HEK293 (cell line): ENCODE results near the gene NOC2L.
A peak's percentile ranks its signal among the peaks of the same experiment; 100 is the strongest.

Experiments
- CTCF ChIA-PET: fragments of 350-600 bp; formaldehyde crosslinking; extraction: SDS; loops from one replicate; lab custom pipeline; 2021; ENCODE audit warnings: antibody characterized with exemption; lab: Yijun Ruan, JAX
- POLR2A ChIA-PET: fragments of 300-600 bp; formaldehyde crosslinking; extraction: SDS; loops from one replicate; lab custom pipeline; 2020; ENCODE audit warnings: antibody characterized with exemption, inconsistent platforms; lab: Yijun Ruan, JAX
- H3K27ac ChIP-seq: fragments of 200-500 bp; sonication (Bioruptor generic); 2 replicates; pipeline ENCODE4 v1.5.1; 2014; ENCODE audit warnings: low read depth, low read length, control low read depth, inconsistent platforms; ENCODE audit errors: extremely low read depth
- H3K36me3 ChIP-seq, 2 experiments: fragments of 200-500 bp in 1 of 2; sonication (Bioruptor generic) in 1 of 2; 1 replicate in 1 of 2; 2 replicates in 1 of 2; pipeline ENCODE4 v1.5.1; 2014 to 2017; ENCODE audit warnings: inconsistent platforms in 2 of 2, low read length in 2 of 2; ENCODE audit not compliant: control insufficient read depth in 2 of 2, insufficient read depth in 1 of 2
- H3K4me1 ChIP-seq: fragments of 200-500 bp; sonication (Bioruptor generic); 2 replicates; pipeline ENCODE4 v1.5.1; 2014; ENCODE audit warnings: mild to moderate bottlenecking, low read length, inconsistent platforms; ENCODE audit not compliant: control insufficient read depth, insufficient read depth
- H3K4me3 ChIP-seq: 2 replicates; pipeline ENCODE4 v1.5.1; 2011; ENCODE audit warnings: low read depth, mild to moderate bottlenecking, control low read depth, low read length, moderate library complexity
- H3K9me3 ChIP-seq: fragments of 200-500 bp; sonication (Bioruptor generic); 2 replicates; pipeline ENCODE4 v1.5.1; 2014; ENCODE audit warnings: low read depth, low read length, inconsistent platforms; ENCODE audit not compliant: control insufficient read depth, insufficient read depth
- BCL11A ChIP-seq: fragments of 450-650 bp; formaldehyde crosslinking; IDR thresholded peaks from 2 replicates; pipeline ENCODE4 v1.5.1; 2016; ENCODE audit warnings: low read depth, missing biosample characterization, missing genetic modification characterization
- BCL6B ChIP-seq: fragments of 450-650 bp; formaldehyde crosslinking; IDR thresholded peaks from 2 replicates; pipeline ENCODE4 v1.5.1; 2017; ENCODE audit warnings: missing biosample characterization, missing genetic modification characterization
- GFI1B ChIP-seq: fragments of 450-650 bp; formaldehyde crosslinking; IDR thresholded peaks from 2 replicates; pipeline ENCODE4 v1.5.1; 2016; ENCODE audit warnings: missing biosample characterization, missing genetic modification characterization
- GLI4 ChIP-seq: fragments of 450-650 bp; formaldehyde crosslinking; IDR thresholded peaks from 2 replicates; pipeline ENCODE4 v1.5.1; 2016; ENCODE audit warnings: missing biosample characterization, missing genetic modification characterization
- HOXA7 ChIP-seq: sonication (generic); formaldehyde crosslinking; IDR thresholded peaks from 2 replicates; pipeline ENCODE4 v1.8.1; 2022; ENCODE audit warnings: missing genetic modification reagents, borderline replicate concordance
- KLF7 ChIP-seq: fragments of 450-650 bp; formaldehyde crosslinking; IDR thresholded peaks from 2 replicates; pipeline ENCODE4 v1.5.1; 2016; ENCODE audit warnings: missing biosample characterization, missing genetic modification characterization, borderline replicate concordance
- MEIS1 ChIP-seq: sonication (generic); formaldehyde crosslinking; IDR thresholded peaks from 2 replicates; pipeline ENCODE4 v1.8.1; 2022; ENCODE audit warnings: missing genetic modification reagents, mild to moderate bottlenecking, borderline replicate concordance
- TCF7L2 ChIP-seq: IDR thresholded peaks from 2 replicates; pipeline ENCODE4 v1.6.1; 2011; ENCODE audit warnings: low read depth, mild to moderate bottlenecking, inconsistent platforms, low read length, moderate library complexity, borderline replicate concordance
- ZBTB20 ChIP-seq: fragments of 450-650 bp; formaldehyde crosslinking; IDR thresholded peaks from 2 replicates; pipeline ENCODE4 v1.5.1; 2016; ENCODE audit warnings: missing biosample characterization, missing genetic modification characterization
- ZEB2 ChIP-seq: fragments of 450-650 bp; formaldehyde crosslinking; IDR thresholded peaks from 2 replicates; pipeline ENCODE4 v1.5.1; 2016; ENCODE audit warnings: missing biosample characterization, missing genetic modification characterization
- ZFP37 ChIP-seq: fragments of 450-650 bp; formaldehyde crosslinking; IDR thresholded peaks from 2 replicates; pipeline ENCODE4 v1.5.1; 2016; ENCODE audit warnings: missing biosample characterization, missing genetic modification characterization
- ZNF2 ChIP-seq: fragments of 450-650 bp; formaldehyde crosslinking; IDR thresholded peaks from 2 replicates; pipeline ENCODE4 v1.5.1; 2016; ENCODE audit warnings: missing biosample characterization, missing genetic modification characterization
- ZNF24 ChIP-seq: fragments of 450-650 bp; formaldehyde crosslinking; IDR thresholded peaks from 2 replicates; pipeline ENCODE4 v1.5.1; 2016; ENCODE audit warnings: missing biosample characterization, missing genetic modification characterization
- ZNF354C ChIP-seq: fragments of 450-650 bp; formaldehyde crosslinking; IDR thresholded peaks from 2 replicates; pipeline ENCODE4 v1.5.1; 2016; ENCODE audit warnings: missing biosample characterization, missing genetic modification characterization, low read depth, borderline replicate concordance
- ZNF426 ChIP-seq: fragments of 450-650 bp; formaldehyde crosslinking; IDR thresholded peaks from 2 replicates; pipeline ENCODE4 v1.5.1; 2017; ENCODE audit warnings: missing biosample characterization, missing genetic modification characterization, mild to moderate bottlenecking, inconsistent platforms, moderate library complexity
- ZNF488 ChIP-seq: fragments of 450-650 bp; formaldehyde crosslinking; IDR thresholded peaks from 2 replicates; pipeline ENCODE4 v1.5.1; 2016; ENCODE audit warnings: missing biosample characterization, missing genetic modification characterization
- ZNF521 ChIP-seq: fragments of 450-650 bp; formaldehyde crosslinking; IDR thresholded peaks from 2 replicates; pipeline ENCODE4 v1.5.1; 2017; ENCODE audit warnings: missing biosample characterization, mild to moderate bottlenecking, missing genetic modification characterization
- ZNF549 ChIP-seq: fragments of 450-650 bp; IDR thresholded peaks from 2 replicates; pipeline ENCODE4 v1.5.1; 2018; ENCODE audit warnings: missing biosample characterization, missing genetic modification characterization, mild to moderate bottlenecking, inconsistent platforms, moderate library complexity
- ZNF561 ChIP-seq: fragments of 450-650 bp; IDR thresholded peaks from 2 replicates; pipeline ENCODE4 v1.5.1; 2018; ENCODE audit warnings: missing biosample characterization, missing genetic modification characterization, borderline replicate concordance
- ZNF776 ChIP-seq: fragments of 450-650 bp; formaldehyde crosslinking; IDR thresholded peaks from 2 replicates; pipeline ENCODE4 v1.5.0; 2017; ENCODE audit warnings: missing biosample characterization, missing genetic modification characterization, borderline replicate concordance
- ZNF830 ChIP-seq: fragments of 450-650 bp; IDR thresholded peaks from 2 replicates; pipeline ENCODE4 v1.5.0; 2018; ENCODE audit warnings: missing biosample characterization, missing genetic modification characterization, low read depth, mild to moderate bottlenecking, moderate library complexity
- ZSCAN30 ChIP-seq: fragments of 450-650 bp; IDR thresholded peaks from 2 replicates; pipeline ENCODE4 v1.5.1; 2018; ENCODE audit warnings: missing biosample characterization, mild to moderate bottlenecking, missing genetic modification characterization, moderate library complexity
- TF ChIP-seq, protein P1 (sequence below): fragments of 450-650 bp; formaldehyde crosslinking; IDR thresholded peaks from 2 replicates; pipeline ENCODE4 v1.5.1; 2016; ENCODE audit warnings: missing biosample characterization, missing genetic modification characterization, borderline replicate concordance
- TF ChIP-seq, protein P2 (sequence below): fragments of 450-650 bp; formaldehyde crosslinking; optimal IDR thresholded peaks from 2 replicates; pipeline ENCODE3; 2016; ENCODE audit warnings: missing biosample characterization, mild to moderate bottlenecking, missing genetic modification characterization
- TF ChIP-seq, protein P3 (sequence below): fragments of 450-650 bp; formaldehyde crosslinking; IDR thresholded peaks from 2 replicates; pipeline ENCODE4 v1.5.1; 2016; ENCODE audit warnings: missing biosample characterization, missing genetic modification characterization

The NOC2L gene

GRCh38 chr1:923991-924655, 34.9 kb downstream of the NOC2L start (continued):
- TF ChIP-seq, protein P1, sequence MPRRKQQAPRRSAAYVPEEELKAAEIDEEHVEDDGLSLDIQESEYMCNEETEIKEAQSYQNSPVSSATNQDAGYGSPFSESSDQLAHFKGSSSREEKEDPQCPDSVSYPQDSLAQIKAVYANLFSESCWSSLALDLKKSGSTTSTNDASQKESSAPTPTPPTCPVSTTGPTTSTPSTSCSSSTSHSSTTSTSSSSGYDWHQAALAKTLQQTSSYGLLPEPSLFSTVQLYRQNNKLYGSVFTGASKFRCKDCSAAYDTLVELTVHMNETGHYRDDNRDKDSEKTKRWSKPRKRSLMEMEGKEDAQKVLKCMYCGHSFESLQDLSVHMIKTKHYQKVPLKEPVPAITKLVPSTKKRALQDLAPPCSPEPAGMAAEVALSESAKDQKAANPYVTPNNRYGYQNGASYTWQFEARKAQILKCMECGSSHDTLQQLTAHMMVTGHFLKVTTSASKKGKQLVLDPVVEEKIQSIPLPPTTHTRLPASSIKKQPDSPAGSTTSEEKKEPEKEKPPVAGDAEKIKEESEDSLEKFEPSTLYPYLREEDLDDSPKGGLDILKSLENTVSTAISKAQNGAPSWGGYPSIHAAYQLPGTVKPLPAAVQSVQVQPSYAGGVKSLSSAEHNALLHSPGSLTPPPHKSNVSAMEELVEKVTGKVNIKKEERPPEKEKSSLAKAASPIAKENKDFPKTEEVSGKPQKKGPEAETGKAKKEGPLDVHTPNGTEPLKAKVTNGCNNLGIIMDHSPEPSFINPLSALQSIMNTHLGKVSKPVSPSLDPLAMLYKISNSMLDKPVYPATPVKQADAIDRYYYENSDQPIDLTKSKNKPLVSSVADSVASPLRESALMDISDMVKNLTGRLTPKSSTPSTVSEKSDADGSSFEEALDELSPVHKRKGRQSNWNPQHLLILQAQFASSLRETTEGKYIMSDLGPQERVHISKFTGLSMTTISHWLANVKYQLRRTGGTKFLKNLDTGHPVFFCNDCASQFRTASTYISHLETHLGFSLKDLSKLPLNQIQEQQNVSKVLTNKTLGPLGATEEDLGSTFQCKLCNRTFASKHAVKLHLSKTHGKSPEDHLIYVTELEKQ (tag by site-specific recombination) = no peak
- TF ChIP-seq ZNF561 (tag by site-specific recombination) (no peak), ZSCAN30 (tag by site-specific recombination) (no peak), ZNF776 (no peak)

DNA sequence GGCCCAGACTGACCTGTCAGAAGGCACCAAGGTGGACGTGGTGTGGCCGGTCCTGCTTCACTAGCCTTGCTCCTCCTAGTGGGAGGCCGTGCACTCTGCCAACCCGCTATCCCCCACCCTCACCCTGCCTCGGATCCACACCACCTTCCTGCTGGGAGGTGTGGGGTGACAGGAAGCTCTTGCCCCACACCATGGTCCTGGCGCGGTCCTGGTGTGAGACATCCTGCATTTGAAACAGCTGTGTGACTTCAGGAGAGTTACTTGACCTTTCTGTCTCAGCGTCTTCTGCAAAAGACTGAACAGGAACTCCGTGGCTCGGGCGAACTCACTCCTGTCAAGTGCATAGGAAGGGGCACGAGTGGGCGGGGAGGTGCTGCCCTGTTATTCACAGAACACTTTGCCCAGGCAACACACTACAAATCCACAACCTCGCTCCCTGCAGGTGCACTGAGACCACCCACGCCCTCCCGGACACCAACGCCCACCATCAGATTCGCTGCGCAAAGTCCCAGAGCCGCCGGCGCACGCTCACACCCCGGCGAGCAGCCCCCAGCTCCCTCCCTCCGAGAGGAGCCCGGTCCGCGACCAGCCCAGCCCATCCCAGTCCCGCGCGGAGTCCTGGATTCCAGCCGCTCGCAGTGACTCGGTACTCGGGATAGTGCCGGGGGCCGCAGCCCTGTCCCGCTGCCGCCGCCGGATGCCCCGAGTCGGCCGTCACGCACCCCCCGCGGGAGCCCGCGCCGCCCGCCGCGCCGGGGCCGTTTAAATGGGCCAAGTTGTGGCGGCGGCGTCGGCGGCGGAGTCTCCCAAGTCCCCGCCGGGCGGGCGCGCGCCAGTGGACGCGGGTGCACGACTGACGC, 35.7 kb downstream of the NOC2L start, which contains the start of gene SAMD11:
Gene SAMD11 (plus strand): TSS at position 793 of the 860 bp plus-strand sequence. CDS start 509 bp downstream, outside the sequence.
- ChIA-PET CTCF (interaction anchor here (0.9 to 1.9 kb wide), 4 partner anchors 10 to 19 kb away, joined by 4 to 6 read pairs (median 5); no protein-coding TSS in a partner anchor), POLR2A (interaction anchor here (1.0 to 3.7 kb wide), 6 partner anchors 12 to 23 kb away, joined by 3 to 39 read pairs (median 6); no protein-coding TSS in a partner anchor)
- Histone ChIP-seq H3K9me3 (no peaks in the 10 kb centered on the region), H3K4me1 (peaks cover 10% of the 10 kb centered on the region), H3K36me3 (peaks cover 0 to 47% of the 10 kb centered on the region in 2 experiments; a peak in 1 of 3 replicates), H3K27ac (peak within 1 kb of the TSS; percentile 99), H3K4me3 (peak within 1 kb of the TSS; percentile 57)
- TF ChIP-seq ZNF830 (tag by site-specific recombination) (no peak), HOXA7 (CRISPR knock-in tag) (no peak), ZNF521 (tag by site-specific recombination) (no peak), ZNF24 (tag by site-specific recombination) (no peak), ZBTB20 (tag by site-specific recombination) (peak; percentile 61; the same call in 1 of the 2 replicates), ZNF488 (tag by site-specific recombination) (no peak), BCL11A (tag by site-specific recombination) (no peak; the same call in 1 of the 2 replicates), ZFP37 (no peak; the same call in 1 of the 2 replicates), ZNF549 (tag by site-specific recombination) (no peak), ZNF2 (tag by site-specific recombination) (peak; percentile 43; the same call in 1 of the 2 replicates), BCL6B (tag by site-specific recombination) (no peak), GFI1B (no peak), KLF7 (tag by site-specific recombination) (no peak), GLI4 (tag by site-specific recombination) (no peak; the same call in 1 of the 2 replicates), ZEB2 (tag by site-specific recombination) (peak; percentile 52), MEIS1 (CRISPR knock-in tag) (no peak; the same call in 1 of the 2 replicates), ZNF354C (tag by site-specific recombination) (no peak), TCF7L2 (no peak), ZNF426 (no peak)
- TF ChIP-seq, protein P2, sequence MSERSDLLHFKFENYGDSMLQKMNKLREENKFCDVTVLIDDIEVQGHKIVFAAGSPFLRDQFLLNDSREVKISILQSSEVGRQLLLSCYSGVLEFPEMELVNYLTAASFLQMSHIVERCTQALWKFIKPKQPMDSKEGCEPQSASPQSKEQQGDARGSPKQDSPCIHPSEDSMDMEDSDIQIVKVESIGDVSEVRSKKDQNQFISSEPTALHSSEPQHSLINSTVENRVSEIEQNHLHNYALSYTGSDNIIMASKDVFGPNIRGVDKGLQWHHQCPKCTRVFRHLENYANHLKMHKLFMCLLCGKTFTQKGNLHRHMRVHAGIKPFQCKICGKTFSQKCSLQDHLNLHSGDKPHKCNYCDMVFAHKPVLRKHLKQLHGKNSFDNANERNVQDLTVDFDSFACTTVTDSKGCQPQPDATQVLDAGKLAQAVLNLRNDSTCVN (tag by site-specific recombination) = peak; percentile 57
- TF ChIP-seq, protein P3, sequence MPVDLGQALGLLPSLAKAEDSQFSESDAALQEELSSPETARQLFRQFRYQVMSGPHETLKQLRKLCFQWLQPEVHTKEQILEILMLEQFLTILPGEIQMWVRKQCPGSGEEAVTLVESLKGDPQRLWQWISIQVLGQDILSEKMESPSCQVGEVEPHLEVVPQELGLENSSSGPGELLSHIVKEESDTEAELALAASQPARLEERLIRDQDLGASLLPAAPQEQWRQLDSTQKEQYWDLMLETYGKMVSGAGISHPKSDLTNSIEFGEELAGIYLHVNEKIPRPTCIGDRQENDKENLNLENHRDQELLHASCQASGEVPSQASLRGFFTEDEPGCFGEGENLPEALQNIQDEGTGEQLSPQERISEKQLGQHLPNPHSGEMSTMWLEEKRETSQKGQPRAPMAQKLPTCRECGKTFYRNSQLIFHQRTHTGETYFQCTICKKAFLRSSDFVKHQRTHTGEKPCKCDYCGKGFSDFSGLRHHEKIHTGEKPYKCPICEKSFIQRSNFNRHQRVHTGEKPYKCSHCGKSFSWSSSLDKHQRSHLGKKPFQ (tag by site-specific recombination) = peak; percentile 31; the same call in 1 of the 2 replicates
